NCI-H82 treated with DMSO at 0.1 percent for 48 hours (cell line): ENCODE results near the gene ZCCHC9.

Experiments used
- DNase-seq: peaks from one replicate; lab custom pipeline; 2025; ENCODE audit not compliant: unreplicated experiment; lab: John Stamatoyannopoulos, UW

ZCCHC9 gene

GRCh38 chr5:81354093-81354492, 52.7 kb downstream of the ZCCHC9 start:
- DNase-seq = no peak

- no peak for DNase-seq
Observed at GRCh38 chr5:81355291-81356251, 54.2 kb downstream of the ZCCHC9 start.

GRCh38 chr5:81359108-81359507, 57.7 kb downstream of the ZCCHC9 start:
- DNase-seq = no peak

- no peak for DNase-seq
Observed at GRCh38 chr5:81359881-81360280, 58.5 kb downstream of the ZCCHC9 start.

- DNase-seq = no peak
Observed at GRCh38 chr5:81360640-81361039, 59.3 kb downstream of the ZCCHC9 start.

GRCh38 chr5:81361600-81361999, 60.2 kb downstream of the ZCCHC9 start:
- DNase-seq = no peak
